Muscle of leg (tissue), 16 donors: ENCODE results near the gene GPR139. TPM values are rescaled to one million over a fixed set of nuclear protein-coding genes. Genes with fewer than 3 reads are reported as not detected.

Source experiments
- DNase-seq: peaks from one replicate; pipeline ENCODE4 v3.0.0; 2013
- H3K27ac ChIP-seq: one replicate; pipeline ENCODE4 v1.5.1; 2013; ENCODE audit warnings: mild to moderate bottlenecking, low read length, control low read depth
- H3K27me3 ChIP-seq: one replicate; pipeline ENCODE4 v1.6.1; 2013; ENCODE audit warnings: low read length; ENCODE audit not compliant: control insufficient read depth, insufficient read depth
- H3K36me3 ChIP-seq: one replicate; pipeline ENCODE4 v1.6.1; 2013; ENCODE audit warnings: low read length; ENCODE audit not compliant: control insufficient read depth, insufficient read depth
- H3K4me1 ChIP-seq: one replicate; pipeline ENCODE4 v1.6.1; 2013; ENCODE audit warnings: low read length; ENCODE audit not compliant: control insufficient read depth, insufficient read depth
- H3K4me3 ChIP-seq: one replicate; pipeline ENCODE4 v1.5.1; 2013; ENCODE audit warnings: low read length, control low read depth
- H3K9me3 ChIP-seq: replicated peaks from 2 replicates; pipeline ENCODE4 v1.6.1; 2013; ENCODE audit warnings: low read depth, low read length; ENCODE audit not compliant: control insufficient read depth
- WGBS: methylation state at CpG from one replicate; pipeline ENCODE4 v1.1.5; 2013; ENCODE audit warnings: missing lambda C conversion rate; ENCODE audit not compliant: insufficient coverage; 5-methylcytosine and 5-hydroxymethylcytosine counted together
- long read RNA-seq, 11 donors: transcript quantifications; one replicate each; lab custom pipeline, GENCODE V29; 2026
- polyA plus RNA-seq, 8 donors: library from polyadenylated mRNA; unstranded; fragments of 120-200 nt; gene quantifications; one replicate each; pipeline versions ENCODE4 v1.2.1 to v1.2.3, GENCODE V29; 2013; ENCODE audit warnings: inconsistent platforms in 1 of 8, low replicate concordance in 1 of 8; ENCODE audit not compliant: insufficient read length in 8 of 8, insufficient read depth in 1 of 8
- total RNA-seq: library from RNA; stranded (reverse); fragments of 120-200 nt; gene quantifications from one replicate; pipeline ENCODE4 v1.2.4, GENCODE V29; 2013

Gene GPR139
- total RNA-seq (not detected), polyA plus RNA-seq (not detected)
- long read RNA-seq, donor 1 = 0 reads
- long read RNA-seq, donor 2 = 0 reads
- long read RNA-seq, donor 3 = 0 reads
- long read RNA-seq, donor 4 = 0 reads
- long read RNA-seq, donor 5 = 0 reads
- long read RNA-seq, donor 6 = 0 reads
- long read RNA-seq, donor 7 = 0 reads
- long read RNA-seq, donor 8 = 0 reads
- long read RNA-seq, donor 9 = 0 reads
- long read RNA-seq, donor 10 = 0 reads
- long read RNA-seq, donor 11 = 0 reads

DNA sequence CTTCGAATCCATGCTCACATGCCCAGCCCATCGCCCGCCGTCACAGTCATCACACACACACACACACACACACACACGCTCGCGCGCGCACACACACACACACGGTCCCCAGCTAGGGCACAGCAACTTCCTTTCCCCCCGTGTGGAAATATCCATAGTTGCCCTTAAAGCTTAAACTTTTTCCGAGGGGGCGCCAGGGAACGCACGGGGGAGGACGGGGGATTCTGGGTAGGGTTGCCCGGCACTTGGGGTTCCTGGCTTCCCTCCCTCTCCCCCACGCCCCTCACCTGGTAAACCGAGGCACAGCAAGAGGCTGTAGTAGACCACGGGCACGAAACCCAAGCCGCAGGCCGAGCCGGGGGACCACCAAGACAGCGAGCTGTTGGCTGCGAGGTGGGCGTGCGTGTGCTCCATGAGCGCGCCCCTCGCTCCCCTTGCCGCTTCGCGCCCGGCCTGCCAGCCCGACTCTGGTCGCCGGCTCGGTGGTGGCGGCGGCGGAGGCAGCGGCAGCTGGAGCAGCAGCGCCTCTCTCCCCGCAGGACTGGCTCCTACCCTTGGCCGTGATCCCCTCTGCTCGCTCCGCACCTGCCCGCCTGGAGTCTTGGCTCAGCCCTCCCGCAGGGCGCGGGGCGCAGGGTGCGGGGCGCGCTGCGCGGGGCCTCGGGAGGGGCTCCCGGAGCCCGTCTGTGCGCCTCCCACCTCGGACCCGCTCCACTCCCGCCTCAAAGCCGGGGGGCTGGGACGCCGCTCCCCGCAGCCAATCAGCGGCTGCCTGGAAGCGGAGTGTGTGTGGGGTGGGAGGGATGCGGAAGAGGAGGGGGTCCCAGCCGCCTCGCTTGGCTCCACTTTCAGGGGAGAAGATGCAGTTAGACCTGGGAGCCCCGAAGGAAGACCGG lies at the start of gene GPR139:
Gene GPR139, minus strand, starts transcription at position 688 of the 896 bp plus-strand sequence. Its CDS starts 274 bp downstream, at position 414.
- Histone ChIP-seq H3K27ac (no peak within 1 kb of the TSS), H3K4me3 (no peak within 1 kb of the TSS), H3K36me3 (no peaks in the 10 kb centered on the region), H3K9me3 (no peaks in the 10 kb centered on the region), H3K27me3 (peaks cover 51% of the 10 kb centered on the region), H3K4me1 (no peaks in the 10 kb centered on the region)
- DNase-seq = no peak
- under 1% methylated on average over 55 of the region's 76 CpGs for WGBS

DNA sequence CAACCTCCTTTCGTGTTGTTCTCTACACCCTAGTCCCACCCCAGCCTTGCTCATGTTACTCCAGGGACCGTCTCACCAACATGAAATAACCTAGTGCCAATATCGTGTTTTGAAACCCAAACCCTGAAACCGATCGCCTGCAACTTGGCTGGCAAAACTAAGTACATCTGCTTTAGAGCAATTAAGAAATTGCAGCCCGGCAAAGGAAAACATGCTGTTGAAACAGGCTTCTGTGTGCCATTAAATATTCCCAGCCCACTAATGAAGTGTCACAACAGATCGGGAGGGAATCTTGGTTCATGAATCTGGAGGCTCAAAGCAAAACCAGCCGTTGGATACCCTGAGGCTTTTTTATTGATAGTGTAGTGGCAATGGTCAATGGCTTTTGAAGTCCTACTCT lies 48.3 kb upstream of the GPR139 start:
- Histone ChIP-seq H3K27me3 (no peaks in the 10 kb centered on the region), H3K36me3 (no peaks in the 10 kb centered on the region), H3K27ac (no peak overlapping the region), H3K4me1 (no peaks in the 10 kb centered on the region), H3K9me3 (peaks cover 3% of the 10 kb centered on the region), H3K4me3 (no peak overlapping the region)
- DNase-seq = no peak
- 67% methylated on average over 3 of the region's 8 CpGs for WGBS

DNA sequence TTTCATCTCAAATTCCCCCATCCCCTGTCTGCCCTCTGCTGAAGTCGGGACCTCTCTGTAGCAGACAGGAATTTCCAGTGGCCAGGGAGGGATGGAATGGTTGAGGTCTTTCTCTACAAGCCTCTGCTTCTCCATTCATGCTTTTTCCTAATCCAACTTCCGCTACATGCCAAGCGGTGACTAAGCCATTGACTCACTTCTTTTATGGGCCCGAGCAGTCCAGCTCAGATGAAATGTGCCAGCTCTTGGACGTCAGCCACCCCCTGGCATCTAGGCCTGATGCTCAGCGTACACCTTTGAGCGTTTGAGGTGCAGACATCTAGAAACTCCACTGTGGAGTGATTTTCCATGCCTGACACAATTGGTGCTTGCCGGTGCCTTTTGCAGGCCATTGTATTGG lies 40.7 kb upstream of the GPR139 start:
- 86% methylated on average over 7 of the region's 8 CpGs for WGBS
- H3K4me3 ChIP-seq = no peak overlapping the region
- H3K36me3 ChIP-seq = no peaks in the 10 kb centered on the region
- H3K9me3 ChIP-seq = no peaks in the 10 kb centered on the region
- DNase-seq = no peak
- H3K27ac ChIP-seq = no peak overlapping the region
- no peaks in the 10 kb centered on the region for H3K27me3 ChIP-seq
- H3K4me1 ChIP-seq = no peaks in the 10 kb centered on the region

DNA sequence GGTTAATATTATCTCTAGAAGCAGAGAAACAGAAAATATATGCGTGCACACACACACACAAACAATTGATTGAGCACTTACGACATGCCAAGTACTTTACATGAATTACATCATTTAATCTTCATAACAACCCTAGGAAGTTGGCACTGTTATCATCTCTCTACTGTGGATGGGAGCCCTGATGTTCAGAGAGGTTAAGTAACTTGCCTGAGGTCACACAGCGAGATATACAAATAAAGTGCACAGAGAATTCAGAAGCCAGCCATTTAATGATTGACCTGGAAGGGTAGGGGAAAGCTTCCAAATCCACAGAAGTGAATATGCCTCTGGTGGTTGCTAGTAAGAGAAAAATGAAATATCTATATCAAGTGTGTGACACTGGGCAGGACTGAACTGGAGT lies 37.5 kb upstream of the GPR139 start:
- no peaks in the 10 kb centered on the region for H3K9me3 ChIP-seq
- H3K27ac ChIP-seq = no peak overlapping the region
- DNase-seq = no peak
- H3K36me3 ChIP-seq = no peaks in the 10 kb centered on the region
- H3K4me3 ChIP-seq = no peak overlapping the region
- no CpG with 5 or more reads among the region's 3 CpGs for WGBS
- no peaks in the 10 kb centered on the region for H3K4me1 ChIP-seq
- no peaks in the 10 kb centered on the region for H3K27me3 ChIP-seq

DNA sequence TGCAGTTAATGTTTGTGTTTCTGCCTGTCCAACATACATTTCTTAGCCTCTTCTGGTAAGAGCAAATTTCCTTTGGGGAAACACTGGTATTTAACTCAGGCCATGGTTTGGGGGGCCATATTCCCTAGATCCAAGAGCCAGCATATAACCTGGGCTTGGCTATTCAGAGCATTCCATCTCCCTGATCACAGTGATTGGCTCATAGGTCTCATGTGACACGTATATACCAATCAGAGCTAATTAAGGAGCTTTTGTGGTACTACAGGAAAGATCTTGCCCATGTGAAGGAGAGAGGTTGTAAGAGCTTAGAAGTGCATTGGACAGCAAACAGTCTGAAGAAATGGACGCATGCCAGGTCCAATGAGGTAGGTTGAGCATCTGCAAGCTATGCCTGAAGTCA lies 33.4 kb upstream of the GPR139 start:
- H3K36me3 ChIP-seq = no peaks in the 10 kb centered on the region
- WGBS = 44% methylated on average over 1 of the region's 2 CpGs

DNA sequence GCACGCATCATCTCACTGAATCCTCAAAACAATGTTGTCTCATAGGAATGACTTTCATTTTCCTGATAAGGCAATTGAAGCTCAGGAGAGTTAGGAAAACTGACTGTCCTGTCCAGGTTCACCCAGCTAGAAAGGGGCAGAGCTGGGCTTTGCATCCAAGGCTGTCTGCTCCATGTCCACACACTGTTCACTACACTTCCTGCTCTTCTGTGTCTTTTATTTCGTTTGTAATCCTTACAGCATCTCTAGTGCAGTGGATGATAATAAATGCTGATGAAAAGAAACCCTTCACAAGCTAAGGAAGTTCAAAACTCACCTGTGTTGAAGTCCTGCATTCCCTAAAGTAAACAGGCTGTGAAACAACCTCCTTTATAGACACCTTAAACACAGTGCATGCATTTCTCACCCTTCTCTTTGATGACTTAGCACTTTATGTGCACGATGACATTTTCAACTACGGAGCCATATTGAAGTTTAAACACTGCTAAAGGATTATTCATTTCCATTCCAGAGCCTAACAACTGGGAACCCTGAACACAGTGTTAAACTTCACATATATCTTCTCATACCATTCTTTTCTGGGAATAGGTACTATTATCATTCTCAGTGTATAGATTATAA lies 31.0 kb upstream of the GPR139 start:
- WGBS = no CpG with 5 or more reads among the region's 4 CpGs
- no peak for DNase-seq
- no peaks in the 10 kb centered on the region for H3K9me3 ChIP-seq
- H3K4me1 ChIP-seq = no peaks in the 10 kb centered on the region
- no peak overlapping the region for H3K4me3 ChIP-seq
- no peak overlapping the region for H3K27ac ChIP-seq
- peaks cover 2% of the 10 kb centered on the region for H3K27me3 ChIP-seq
- H3K36me3 ChIP-seq = no peaks in the 10 kb centered on the region

More for the DNA sequence above, 33.4 kb upstream of the GPR139 start:
- Histone ChIP-seq H3K9me3 (no peaks in the 10 kb centered on the region), H3K4me3 (no peak overlapping the region), H3K27me3 (peaks cover 2% of the 10 kb centered on the region), H3K27ac (no peak overlapping the region), H3K4me1 (no peaks in the 10 kb centered on the region)
- DNase-seq = no peak

DNA sequence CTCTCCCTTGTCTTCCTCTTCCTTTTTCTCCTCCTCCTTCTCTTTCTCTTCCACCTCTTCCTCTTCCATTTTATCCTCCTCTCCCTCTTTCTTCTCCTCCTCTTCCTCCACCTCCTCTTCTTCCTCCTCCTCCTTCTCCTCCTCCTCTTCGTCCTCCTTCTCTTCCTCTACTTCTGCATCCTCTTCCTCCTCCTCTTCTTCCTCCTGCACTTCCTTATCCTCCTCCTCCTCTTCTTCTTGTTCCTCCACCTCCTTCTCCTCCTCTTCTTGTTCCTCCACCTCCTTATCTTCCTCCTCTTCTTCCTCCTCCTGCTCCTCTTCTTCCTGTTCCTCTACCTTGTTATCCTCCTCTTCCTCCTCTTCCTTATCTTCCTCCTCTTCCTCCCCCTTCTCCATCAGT lies 28.8 kb upstream of the GPR139 start:
- Histone ChIP-seq H3K36me3 (no peaks in the 10 kb centered on the region), H3K9me3 (no peaks in the 10 kb centered on the region), H3K27ac (no peak overlapping the region), H3K4me1 (no peaks in the 10 kb centered on the region), H3K27me3 (peaks cover 2% of the 10 kb centered on the region), H3K4me3 (no peak overlapping the region)
- no peak for DNase-seq
- WGBS = 79% methylated on average over 1 of the region's 1 CpG

DNA sequence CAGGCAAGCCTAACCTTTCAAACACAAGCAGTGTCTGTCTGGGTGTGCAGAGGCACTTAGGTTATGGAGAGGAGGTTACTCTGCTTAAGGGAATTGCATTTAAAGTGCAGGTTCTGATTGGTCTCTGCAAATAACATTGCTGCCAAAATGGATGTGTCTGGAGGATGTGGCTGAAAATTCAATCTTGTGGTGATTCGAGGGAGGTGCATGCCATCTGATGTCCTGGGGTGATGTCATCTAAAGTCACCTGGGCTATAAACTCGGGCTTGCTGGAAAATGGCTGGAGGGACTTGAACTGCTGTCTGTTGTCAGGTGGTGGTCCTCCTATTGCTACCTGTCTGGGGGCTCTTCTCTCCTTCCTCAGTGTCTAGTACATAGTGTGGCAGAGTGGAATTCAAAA lies 28.3 kb upstream of the GPR139 start:
- Histone ChIP-seq H3K36me3 (no peaks in the 10 kb centered on the region), H3K4me1 (no peaks in the 10 kb centered on the region), H3K4me3 (no peak overlapping the region), H3K27ac (no peak overlapping the region), H3K27me3 (peaks cover 2% of the 10 kb centered on the region), H3K9me3 (no peaks in the 10 kb centered on the region)
- DNase-seq = no peak
- 50% methylated on average over 1 of the region's 2 CpGs for WGBS

DNA sequence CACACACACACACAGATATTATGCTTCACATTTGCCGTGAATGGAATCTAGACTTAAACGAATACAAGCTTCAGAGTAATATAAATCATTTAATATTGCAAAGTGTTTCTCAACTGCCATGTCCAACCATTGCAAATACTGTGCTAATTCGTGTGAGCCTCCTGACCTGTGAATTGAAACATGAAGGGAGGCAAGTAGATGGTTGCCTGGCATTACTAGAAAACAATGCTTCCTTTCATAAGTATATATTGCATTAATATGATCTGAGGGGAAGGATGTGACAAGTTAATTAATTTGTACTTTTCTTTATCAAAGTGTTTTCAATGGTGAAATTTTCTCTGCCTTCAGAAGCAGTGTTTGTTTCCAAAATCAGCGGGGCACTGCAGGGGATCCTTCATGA lies 25.7 kb upstream of the GPR139 start:
- Histone ChIP-seq H3K36me3 (no peaks in the 10 kb centered on the region), H3K4me3 (no peak overlapping the region), H3K27me3 (peaks cover 2% of the 10 kb centered on the region), H3K27ac (no peak overlapping the region), H3K4me1 (no peaks in the 10 kb centered on the region), H3K9me3 (no peaks in the 10 kb centered on the region)
- no peak for DNase-seq
- 60% methylated on average over 1 of the region's 4 CpGs for WGBS

DNA sequence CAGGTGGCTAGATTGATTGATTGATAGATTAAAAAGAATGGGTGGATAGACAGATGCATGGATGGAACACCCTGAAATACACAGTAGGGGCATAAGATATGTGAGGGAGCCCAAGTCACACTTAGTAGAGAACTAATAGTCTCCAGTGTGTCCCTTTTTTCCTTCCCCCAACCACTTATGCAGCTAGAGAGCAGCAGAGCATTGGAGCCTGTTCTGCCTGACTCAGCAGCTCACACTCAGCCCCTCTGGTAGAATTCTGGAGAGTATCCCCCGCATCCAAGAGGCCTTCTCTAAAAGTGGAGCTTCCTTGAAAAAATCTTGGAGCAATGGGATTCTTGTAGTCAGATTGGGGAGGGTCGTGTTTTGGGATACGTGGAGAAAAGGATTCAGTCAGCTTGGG lies 20.5 kb upstream of the GPR139 start:
- Histone ChIP-seq H3K36me3 (no peaks in the 10 kb centered on the region), H3K4me3 (no peak overlapping the region), H3K9me3 (no peaks in the 10 kb centered on the region), H3K27ac (no peak overlapping the region), H3K4me1 (no peaks in the 10 kb centered on the region), H3K27me3 (no peaks in the 10 kb centered on the region)
- whole genome bisulfite sequencing = 56% methylated on average over 2 of the region's 3 CpGs
- no peak for DNase-seq
